ENCODE measurements around the gene GSS.

Gene GSS

GRCh38 chr20:34992751-34993417 lies 37.3 kb upstream of the GSS start:
- no peak for DNase-seq

DNA sequence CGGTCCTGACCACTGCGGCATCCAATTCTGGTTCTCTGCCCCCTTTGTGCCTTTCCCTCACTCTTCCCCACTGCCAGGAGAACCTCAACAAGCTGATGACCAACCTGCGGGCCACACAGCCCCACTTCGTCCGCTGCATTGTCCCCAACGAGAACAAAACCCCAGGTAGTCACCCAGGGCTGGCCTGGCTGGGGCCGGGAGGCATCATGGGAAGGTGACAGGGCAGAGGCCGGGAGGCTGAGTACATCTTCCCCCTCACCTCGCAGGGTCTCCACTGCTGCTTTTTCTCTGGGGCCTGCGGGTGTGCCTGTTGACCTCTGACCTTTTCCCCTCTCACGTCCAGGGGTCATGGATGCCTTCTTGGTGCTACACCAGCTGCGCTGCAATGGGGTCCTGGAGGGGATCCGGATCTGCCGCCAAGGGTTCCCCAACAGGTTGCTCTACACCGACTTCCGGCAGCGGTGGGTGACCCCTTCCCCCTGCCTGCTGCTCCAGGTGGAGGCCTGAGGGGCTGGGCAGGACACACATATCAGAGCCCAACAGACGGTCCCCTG lies 35.1 kb upstream of the GSS start:
- DNase-seq = no peak

- no peak for DNase-seq
Measured at GRCh38 chr20:34990231-34990630, 34.6 kb upstream of the GSS start.

GRCh38 chr20:34989670-34990069 lies 34.1 kb upstream of the GSS start:
- DNase-seq = no peak

GRCh38 chr20:34989118-34989517 lies 33.5 kb upstream of the GSS start:
- no peak for DNase-seq

DNA sequence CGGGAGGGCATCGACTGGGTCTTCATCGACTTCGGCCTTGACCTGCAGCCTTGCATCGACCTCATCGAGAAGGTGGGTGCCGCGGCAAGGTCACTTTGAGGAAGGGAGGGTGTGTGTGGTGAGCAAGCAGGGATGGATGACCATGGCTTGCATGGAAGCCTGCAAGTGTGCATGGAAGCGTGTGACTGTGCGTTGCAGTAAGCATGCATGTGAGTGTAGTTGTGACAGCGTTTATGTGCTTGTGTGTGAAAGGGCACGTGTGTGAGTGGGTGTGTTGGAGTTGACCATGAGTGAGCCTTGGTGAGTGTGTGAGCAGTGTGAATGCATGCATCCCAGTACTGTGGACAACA lies 32.6 kb upstream of the GSS start:
- DNase-seq = no peak

GRCh38 chr20:34987288-34988190 lies 31.9 kb upstream of the GSS start:
- DNase-seq = no peak

DNA sequence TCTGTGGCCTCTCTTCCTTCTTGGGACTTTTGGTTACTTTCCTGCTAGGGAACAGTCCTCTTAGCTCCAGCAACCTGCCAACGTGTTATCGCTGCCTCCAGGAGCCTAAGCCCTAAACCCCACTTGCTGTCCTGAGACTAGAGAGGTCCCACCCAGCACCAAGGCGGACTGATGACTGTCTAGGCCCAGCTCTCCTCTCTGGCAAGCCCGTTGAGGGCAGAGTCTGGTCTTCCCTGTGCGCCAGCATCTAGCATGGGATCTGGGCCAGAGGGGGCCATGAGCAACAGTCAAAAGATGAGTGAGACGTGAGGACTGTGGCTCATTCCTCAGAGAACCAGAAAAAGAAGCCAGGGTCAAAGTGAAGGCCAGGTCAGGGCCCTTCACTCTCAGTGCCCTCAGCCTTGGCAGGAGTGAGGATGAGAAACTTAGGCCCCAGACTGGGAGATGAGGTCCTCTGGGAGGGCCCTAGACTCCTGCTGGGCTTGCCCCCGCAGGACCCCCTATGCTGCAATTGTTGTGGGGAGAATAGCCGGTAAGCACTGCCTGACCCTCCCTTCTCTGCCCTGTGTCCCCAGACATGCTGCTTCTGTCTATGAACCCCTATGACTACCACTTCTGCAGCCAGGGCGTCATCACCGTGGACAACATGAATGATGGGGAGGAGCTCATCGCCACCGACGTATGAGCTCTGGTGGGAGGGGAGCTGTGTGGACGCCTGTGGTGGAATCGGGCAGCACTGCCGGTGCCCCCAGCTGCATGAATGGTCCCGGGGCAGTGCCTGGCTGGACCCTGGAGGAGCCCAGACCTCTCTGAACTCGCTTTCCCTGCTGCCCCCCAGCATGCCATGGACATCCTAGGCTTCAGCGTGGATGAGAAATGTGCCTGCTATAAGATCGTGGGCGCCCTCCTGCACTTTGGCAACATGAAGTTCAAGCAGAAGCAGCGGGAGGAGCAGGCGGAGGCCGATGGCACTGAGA lies 31.0 kb upstream of the GSS start:
- no peak for DNase-seq

GRCh38 chr20:34985461-34986310 lies 30.1 kb upstream of the GSS start:
- no peak for DNase-seq

DNA sequence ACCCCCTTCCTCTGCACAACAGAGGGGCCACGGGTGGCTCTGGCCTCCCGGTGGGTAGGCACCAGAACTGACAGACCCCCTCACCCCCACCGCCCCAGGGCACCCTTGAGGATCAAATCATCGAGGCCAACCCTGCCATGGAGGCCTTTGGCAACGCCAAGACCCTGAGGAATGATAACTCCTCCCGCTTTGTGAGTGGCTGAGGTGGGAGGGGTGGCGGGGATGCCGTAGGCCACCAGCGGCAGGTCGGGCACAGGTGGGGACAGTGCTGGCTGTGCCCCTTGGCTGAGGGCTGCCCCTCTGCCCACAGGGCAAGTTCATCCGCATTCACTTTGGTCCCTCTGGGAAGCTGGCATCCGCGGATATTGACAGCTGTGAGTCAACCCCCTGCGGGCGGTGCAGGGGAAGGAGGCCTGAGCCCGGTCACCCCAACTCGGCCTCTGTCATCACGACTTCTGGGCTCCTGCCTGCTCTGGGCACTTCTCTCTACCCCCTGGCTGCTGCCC lies 29.2 kb upstream of the GSS start:
- DNase-seq = no peak

- DNase-seq = no peak
Measured at GRCh38 chr20:34983995-34984735, 28.6 kb upstream of the GSS start.

GRCh38 chr20:34983089-34983820 lies 27.6 kb upstream of the GSS start:
- no peak for DNase-seq

- DNase-seq = no peak
Measured at GRCh38 chr20:34982270-34983088, 26.9 kb upstream of the GSS start.

DNA sequence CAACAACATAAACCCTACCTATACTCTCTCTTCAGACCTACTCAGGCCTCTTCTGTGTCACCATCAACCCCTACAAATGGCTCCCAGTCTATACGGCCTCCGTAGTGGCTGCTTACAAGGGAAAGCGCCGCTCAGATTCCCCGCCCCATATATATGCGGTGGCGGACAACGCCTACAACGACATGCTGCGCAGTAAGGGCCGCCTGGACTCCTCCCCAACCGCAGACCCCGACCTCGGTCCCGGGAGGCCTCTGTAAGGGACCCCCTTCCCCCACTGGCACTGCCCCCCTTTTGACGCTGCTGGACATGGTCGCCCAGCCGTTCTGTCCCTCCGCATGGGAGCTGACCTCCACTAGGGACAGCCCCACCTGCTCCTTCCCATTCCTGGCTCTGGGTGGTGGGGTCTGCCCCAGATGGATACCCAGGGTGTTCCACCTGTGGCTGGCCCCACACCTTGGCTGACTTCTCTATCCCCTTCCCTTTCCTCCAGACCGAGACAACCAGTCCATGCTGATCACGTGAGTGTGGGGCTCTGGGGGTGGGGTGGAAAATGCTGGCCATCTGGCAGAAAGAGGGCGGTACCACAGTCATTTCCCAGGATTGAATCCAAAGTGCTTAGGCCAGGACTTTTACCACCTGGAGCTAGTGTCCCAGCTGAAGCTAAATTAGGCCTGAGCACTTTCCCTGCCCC lies 25.1 kb upstream of the GSS start:
- DNase-seq = no peak

- peak; percentile 19 for DNase-seq
Measured at GRCh38 chr20:34979366-34980153, 24.0 kb upstream of the GSS start.

GRCh38 chr20:34978092-34978744 lies 22.6 kb upstream of the GSS start:
- DNase-seq = no peak

DNA sequence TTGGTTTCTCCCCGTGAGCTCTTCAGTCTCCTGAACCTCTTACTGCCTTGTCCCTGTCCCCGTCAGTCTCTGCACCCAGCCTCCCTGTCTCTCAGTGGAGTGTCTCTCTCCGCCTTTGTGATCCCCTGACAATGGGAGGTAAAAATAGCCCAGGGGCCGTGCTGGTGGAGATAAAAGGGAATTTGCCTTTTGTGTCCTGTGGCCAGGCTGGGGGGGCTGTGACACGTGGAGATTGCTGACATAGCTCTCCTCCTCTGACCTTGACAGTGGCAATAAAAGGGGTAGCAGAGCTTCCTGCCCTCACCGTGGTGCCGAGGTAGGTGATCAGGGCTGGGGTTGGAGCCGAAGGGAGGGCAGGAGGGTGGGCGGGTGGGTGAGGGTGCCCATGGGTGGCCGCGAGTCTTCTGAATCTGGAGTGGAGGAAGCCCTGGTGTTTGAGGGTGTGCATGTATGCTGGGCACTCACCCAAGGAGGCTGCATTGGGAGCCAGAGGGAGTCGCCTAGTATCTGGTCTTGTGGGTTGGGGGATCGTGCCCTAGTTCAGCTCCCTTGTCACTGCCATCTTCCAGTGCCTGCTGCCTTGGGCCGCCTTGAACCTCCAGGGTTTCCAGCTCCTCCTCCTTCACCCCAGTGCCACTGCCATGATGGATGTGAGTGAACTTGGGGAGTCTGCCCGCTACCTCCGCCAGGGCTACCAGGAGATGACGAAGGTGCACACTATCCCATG lies 21.9 kb upstream of the GSS start:
- no peak for DNase-seq

All from activated CD4-positive, alpha-beta T cell treated with anti-CD3 and anti-CD28 coated beads, Interleukin-2, Interleukin-6, amounts not matched to agents 100 ng/mL and 50 ng/mL, durations not matched to agents 16 hours and 8 hours (primary cell).